H1 (cell line): ENCODE results near the gene ADCY7. TPM values are rescaled to one million over a fixed set of nuclear protein-coding genes. Genes with fewer than 3 reads are reported as not detected.

ENCODE experiments used
- EZH2 ChIP-seq: fragments of 200-600 bp; sonication (generic); IDR thresholded peaks from 2 replicates; pipeline ENCODE4 v1.7.1; 2012; ENCODE audit warnings: low read depth, mild to moderate bottlenecking, moderate library complexity, low read length, inconsistent platforms; ENCODE audit not compliant: severe bottlenecking
- SAP30 ChIP-seq: fragments of 300-600 bp; sonication (generic); IDR thresholded peaks from 2 replicates; pipeline ENCODE4 v1.7.1; 2012; ENCODE audit warnings: low read length, moderate library complexity, mild to moderate bottlenecking, inconsistent platforms; ENCODE audit not compliant: insufficient read depth, insufficient replicate concordance
- polyA plus RNA-seq, 7 experiments: library from polyadenylated mRNA; depleted of rRNA in 3 of 7; stranded (reverse) in 5 of 7; unstranded in 2 of 7; fragments of >200 nt in 5 of 7; fragments of 200-250 nt in 2 of 7; gene quantifications; 1 replicate in 5 of 7; 2 replicates in 1 of 7; 4 replicates in 1 of 7; pipeline versions ENCODE4 v1.2.1 to v1.2.3, GENCODE V29; 2011 to 2013; ENCODE audit warnings: missing spikeins in 2 of 7, mixed read lengths in 2 of 7
- total RNA-seq: library from RNA; stranded (reverse); fragmentation: NEBNext Ultra II Directional; extraction: Animal tissue kit (Norgen Biotek cat#: 25700); gene quantifications from 2 replicates; pipeline ENCODE4 v1.2.1, GENCODE V29; 2021

ADCY7 gene
- total and polyA plus RNA-seq, 2 of the 8 experiments (the other 6 are each of a cell fraction or from before 2014, with no cell fraction given): 2.4 to 5.1 TPM

DNA sequence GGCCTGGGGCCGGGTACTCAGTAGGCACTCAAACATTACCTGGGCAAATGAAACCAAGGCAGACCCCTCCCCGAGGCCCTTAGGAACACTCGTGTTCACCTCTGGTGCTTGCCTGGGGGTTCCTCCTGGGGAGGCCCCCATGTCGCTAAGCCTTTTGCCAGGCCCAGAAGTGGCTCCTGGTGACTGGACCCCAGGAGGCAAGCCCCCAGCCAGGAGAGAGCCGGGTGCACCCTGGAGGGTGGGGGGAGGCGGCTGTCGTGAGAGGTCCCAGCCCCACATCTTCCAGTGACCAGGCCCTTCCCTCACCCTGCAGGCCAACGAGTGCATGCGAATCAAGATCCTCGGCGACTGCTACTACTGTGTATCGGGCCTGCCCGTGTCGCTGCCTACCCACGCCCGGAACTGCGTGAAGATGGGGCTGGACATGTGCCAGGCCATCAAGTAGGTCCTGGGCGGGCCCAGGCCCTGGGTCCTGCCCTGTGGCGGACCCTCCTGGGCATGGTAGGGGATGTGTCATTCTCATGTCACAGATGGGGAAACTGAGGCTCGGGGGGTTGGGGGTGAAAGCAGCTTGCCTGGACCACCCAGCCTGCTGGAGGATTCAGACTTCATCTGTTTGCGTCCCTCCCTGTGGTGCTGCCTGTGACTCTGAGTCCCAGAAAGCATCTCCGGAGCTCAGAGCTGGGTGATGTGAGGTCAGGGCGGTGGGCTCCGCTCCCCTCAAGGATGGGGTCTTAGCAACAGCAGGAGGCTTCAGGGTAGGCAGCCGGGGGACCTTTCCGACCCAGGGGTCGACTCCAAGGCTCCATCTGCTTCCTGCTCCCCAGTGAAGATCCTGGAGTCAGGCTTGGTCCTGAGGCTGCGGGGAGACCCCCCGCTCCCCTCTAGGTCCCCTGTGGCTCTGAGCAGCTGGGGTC lies 32.5 kb downstream of the ADCY7 start (continued):
- TF ChIP-seq SAP30 (no peak), EZH2 (no peak)
